ENCODE results near the gene FBXL16. TPM values are rescaled to one million over a fixed set of nuclear protein-coding genes. Genes with fewer than 3 reads are reported as not detected.
A peak's percentile ranks its signal among the peaks of the same experiment; 100 is the strongest.

The FBXL16 gene
- total and polyA plus RNA-seq, 9 of the 15 experiments (the other 6 are each of a cell fraction or from before 2014, with no cell fraction given) = 0.21 to 8.2 (median 1.7) TPM

DNA sequence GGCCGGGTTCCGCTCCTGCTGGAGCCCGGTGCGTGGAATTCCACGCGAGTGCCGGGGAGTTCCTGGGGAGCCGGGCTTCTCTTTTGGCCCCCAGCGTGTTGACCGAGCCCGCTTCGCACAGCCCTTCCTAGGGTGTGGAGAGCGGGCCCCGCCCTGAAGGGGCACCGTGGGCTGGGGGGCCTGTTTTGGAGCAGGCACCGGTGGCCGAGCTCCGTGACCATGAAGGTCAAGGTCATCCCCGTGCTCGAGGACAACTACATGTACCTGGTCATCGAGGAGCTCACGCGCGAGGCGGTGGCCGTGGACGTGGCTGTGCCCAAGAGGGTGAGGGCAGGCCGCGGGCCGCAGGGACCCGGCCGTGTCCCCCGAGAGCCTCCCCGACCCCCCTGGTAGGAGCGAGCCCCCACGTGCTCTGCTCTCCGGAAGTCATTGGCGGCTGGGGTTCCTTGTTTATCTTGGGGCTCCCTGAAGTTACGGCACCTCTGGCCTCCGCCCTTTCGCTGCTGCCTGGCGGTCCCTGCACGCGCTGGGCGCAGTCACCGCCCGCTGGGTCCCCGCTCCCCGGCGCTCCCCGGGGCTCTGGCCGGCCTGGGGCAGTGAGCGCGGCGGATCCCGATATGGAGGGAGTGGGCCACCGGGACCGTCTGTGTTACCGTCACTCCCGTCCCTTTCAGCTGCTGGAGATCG, 21.8 kb upstream of the FBXL16 start (continued):
- TF ChIP-seq, protein P1, sequence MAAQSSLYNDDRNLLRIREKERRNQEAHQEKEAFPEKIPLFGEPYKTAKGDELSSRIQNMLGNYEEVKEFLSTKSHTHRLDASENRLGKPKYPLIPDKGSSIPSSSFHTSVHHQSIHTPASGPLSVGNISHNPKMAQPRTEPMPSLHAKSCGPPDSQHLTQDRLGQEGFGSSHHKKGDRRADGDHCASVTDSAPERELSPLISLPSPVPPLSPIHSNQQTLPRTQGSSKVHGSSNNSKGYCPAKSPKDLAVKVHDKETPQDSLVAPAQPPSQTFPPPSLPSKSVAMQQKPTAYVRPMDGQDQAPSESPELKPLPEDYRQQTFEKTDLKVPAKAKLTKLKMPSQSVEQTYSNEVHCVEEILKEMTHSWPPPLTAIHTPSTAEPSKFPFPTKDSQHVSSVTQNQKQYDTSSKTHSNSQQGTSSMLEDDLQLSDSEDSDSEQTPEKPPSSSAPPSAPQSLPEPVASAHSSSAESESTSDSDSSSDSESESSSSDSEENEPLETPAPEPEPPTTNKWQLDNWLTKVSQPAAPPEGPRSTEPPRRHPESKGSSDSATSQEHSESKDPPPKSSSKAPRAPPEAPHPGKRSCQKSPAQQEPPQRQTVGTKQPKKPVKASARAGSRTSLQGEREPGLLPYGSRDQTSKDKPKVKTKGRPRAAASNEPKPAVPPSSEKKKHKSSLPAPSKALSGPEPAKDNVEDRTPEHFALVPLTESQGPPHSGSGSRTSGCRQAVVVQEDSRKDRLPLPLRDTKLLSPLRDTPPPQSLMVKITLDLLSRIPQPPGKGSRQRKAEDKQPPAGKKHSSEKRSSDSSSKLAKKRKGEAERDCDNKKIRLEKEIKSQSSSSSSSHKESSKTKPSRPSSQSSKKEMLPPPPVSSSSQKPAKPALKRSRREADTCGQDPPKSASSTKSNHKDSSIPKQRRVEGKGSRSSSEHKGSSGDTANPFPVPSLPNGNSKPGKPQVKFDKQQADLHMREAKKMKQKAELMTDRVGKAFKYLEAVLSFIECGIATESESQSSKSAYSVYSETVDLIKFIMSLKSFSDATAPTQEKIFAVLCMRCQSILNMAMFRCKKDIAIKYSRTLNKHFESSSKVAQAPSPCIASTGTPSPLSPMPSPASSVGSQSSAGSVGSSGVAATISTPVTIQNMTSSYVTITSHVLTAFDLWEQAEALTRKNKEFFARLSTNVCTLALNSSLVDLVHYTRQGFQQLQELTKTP (IDR thresholded peaks at IDR 0.05; ENCODE audit: low read depth in 1 of 2, partially characterized antibody in 2 of 2) = no peak
- no peak for TF ChIP-seq ZNF184 (CRISPR knock-in tag; IDR thresholded peaks at IDR 0.05)
- TF ChIP-seq GTF2F1 (IDR thresholded peaks at IDR 0.05; ENCODE audit: low read depth, low read length) = no peak
- no peak for TF ChIP-seq CC2D1A (IDR thresholded peaks at IDR 0.05)
- no peak for TF ChIP-seq MBD2 (IDR thresholded peaks at IDR 0.05; ENCODE audit: borderline replicate concordance, low read depth)
- TF ChIP-seq, protein P2, sequence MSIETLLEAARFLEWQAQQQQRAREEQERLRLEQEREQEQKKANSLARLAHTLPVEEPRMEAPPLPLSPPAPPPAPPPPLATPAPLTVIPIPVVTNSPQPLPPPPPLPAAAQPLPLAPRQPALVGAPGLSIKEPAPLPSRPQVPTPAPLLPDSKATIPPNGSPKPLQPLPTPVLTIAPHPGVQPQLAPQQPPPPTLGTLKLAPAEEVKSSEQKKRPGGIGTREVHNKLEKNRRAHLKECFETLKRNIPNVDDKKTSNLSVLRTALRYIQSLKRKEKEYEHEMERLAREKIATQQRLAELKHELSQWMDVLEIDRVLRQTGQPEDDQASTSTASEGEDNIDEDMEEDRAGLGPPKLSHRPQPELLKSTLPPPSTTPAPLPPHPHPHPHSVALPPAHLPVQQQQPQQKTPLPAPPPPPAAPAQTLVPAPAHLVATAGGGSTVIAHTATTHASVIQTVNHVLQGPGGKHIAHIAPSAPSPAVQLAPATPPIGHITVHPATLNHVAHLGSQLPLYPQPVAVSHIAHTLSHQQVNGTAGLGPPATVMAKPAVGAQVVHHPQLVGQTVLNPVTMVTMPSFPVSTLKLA (conservative IDR thresholded peaks at IDR 0.05) = peak; percentile 68
- TF ChIP-seq, protein P3, sequence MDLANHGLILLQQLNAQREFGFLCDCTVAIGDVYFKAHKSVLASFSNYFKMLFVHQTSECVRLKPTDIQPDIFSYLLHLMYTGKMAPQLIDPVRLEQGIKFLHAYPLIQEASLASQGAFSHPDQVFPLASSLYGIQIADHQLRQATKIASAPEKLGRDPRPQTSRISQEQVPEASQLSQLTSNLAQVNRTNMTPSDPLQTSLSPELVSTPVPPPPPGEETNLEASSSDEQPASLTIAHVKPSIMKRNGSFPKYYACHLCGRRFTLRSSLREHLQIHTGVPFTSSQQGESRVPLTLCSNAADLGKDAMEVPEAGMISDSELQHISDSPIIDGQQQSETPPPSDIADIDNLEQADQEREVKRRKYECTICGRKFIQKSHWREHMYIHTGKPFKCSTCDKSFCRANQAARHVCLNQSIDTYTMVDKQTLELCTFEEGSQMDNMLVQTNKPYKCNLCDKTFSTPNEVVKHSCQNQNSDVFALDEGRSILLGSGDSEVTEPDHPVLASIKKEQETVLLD (IDR thresholded peaks at IDR 0.05) = peak; percentile 88
- peak; percentile 50 for TF ChIP-seq ZFX (CRISPR knock-in tag; IDR thresholded peaks at IDR 0.05)
- TF ChIP-seq KAT2B (IDR thresholded peaks at IDR 0.05; ENCODE audit: low read depth, low read length) = no peak
- no peak for TF ChIP-seq SNIP1 (IDR thresholded peaks at IDR 0.05; ENCODE audit: low read depth)
- peak; percentile 40; the same call in 1 of the 2 replicates for TF ChIP-seq MYNN (IDR thresholded peaks at IDR 0.05)
- no peak for TF ChIP-seq MYNN (CRISPR knock-in tag; IDR thresholded peaks at IDR 0.05)
- no peak for TF ChIP-seq ARID1B (IDR thresholded peaks at IDR 0.05)
- peak; percentile 16; the same call in 1 of the 2 replicates for TF ChIP-seq PTBP1 (IDR thresholded peaks at IDR 0.05; ENCODE audit: low read depth, low read length)
- TF ChIP-seq POLR3A (IDR thresholded peaks at IDR 0.05; ENCODE audit: borderline replicate concordance, extremely low read depth, insufficient read depth, insufficient read length) = no peak
- TF ChIP-seq FOXM1 (IDR thresholded peaks at IDR 0.05; ENCODE audit: low read depth) = no peak
- TF ChIP-seq FOXM1 (CRISPR knock-in tag; IDR thresholded peaks at IDR 0.05; ENCODE audit: low read depth) = 0 out of 2 replicates have a peak, but pooled peaks have one; percentile 46
- no peak for TF ChIP-seq RFX1 (IDR thresholded peaks at IDR 0.05)
- TF ChIP-seq ZNF76 (CRISPR knock-in tag; IDR thresholded peaks at IDR 0.05; ENCODE audit: borderline replicate concordance) = no peak
- peak; percentile 50; the same call in 1 of the 2 replicates for TF ChIP-seq KDM2B (CRISPR knock-in tag; IDR thresholded peaks at IDR 0.05)
- no peak for TF ChIP-seq SMARCA4 (IDR thresholded peaks at IDR 0.05)
- TF ChIP-seq FOXJ3 (CRISPR knock-in tag; IDR thresholded peaks at IDR 0.05) = no peak

All from K562 (cell line).